UCSD-AML1 (cell line): ENCODE data around the gene SFMBT2.
A peak's percentile ranks its signal among the peaks of the same experiment; 100 is the strongest.
"Not testable (repeated sequence)": the region's sequence is repeated elsewhere in the genome, so short reads cannot be mapped to it uniquely, and the experiment has no call there.

Experiments used
- DNase-seq: peaks from one replicate; lab custom pipeline; 2025; ENCODE audit not compliant: unreplicated experiment; lab: John Stamatoyannopoulos, UW

Gene SFMBT2

DNA sequence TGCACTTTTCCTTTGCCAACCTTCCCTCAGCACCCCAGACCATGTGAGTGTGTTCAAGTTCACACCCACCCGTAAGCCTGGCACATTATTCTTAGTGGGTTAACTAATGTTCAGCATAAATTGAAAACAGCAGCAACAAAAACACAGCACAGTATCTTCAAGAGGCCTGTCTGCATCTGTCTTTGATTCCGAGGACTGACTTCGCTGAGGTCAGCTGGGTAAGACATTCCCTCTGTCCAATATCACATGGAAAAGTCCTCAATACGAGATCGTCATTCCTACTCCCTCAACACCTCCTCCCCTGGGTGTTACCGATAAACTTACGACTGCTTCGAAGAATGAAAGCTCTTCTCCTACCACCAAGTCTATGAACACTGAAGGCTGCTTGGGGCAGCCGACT, 218.8 kb downstream of the SFMBT2 start:
- DNase-seq, result no peak

GRCh38 chr10:7190772-7191171, 220.1 kb downstream of the SFMBT2 start:
- not testable (repeated sequence) for DNase-seq

DNA sequence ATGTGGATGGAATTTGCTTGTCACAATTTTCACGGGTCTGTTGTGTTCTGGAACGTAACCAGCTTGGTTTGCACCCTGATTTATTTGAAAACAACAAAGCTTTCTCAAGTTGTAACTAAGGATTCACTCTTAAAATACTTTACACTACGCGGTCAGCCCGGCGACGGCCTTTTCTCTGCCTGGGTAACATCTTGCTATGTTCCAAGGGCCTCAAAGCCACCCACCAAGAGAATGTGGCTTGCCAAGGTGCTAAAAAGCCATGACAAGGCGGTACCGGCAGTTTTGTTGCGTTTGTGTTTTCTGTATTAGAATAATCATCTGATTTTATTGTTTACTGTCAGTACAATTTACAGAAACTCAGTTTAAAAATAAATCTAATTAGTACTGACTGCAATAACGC, 220.9 kb downstream of the SFMBT2 start:
- no peak for DNase-seq

- no peak for DNase-seq
Measured at GRCh38 chr10:7188456-7189050, 222.3 kb downstream of the SFMBT2 start.

- DNase-seq, result no peak
Measured at GRCh38 chr10:7186387-7187018, 224.3 kb downstream of the SFMBT2 start.

- no peak for DNase-seq
Measured at GRCh38 chr10:7185367-7185690, 225.5 kb downstream of the SFMBT2 start.

DNA sequence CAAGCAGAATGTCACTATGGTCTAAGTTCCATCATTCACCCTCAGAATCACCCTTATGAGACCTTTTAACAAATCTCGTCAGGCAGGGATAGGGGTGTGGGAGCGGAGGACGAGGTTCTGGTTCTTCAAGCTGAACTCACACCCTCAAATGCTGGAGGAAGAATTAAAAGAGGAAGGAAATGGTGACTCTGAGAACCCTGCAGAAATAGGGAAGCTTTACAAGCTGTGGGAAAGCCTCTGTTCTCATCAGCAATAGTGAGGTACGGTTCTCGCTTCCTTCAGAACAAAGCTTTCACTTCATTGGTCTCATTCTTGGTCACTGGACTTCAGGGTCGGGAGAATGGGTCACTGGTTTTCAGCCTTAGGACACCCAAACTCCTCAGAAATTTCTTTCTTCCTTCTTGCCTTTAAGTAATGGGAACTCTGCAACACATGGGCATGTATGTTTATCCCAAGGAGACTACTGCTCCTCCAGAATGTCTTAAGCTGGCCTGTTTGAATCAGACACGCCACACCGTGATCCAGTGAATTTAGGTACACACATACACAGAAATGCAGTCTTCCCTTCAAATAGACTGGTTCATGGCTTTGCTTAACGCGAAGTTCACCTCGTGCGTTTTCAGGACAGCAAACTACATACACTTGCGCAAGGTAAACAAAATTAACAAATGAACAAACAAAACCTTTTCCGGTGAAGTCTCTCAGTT, 226.0 kb downstream of the SFMBT2 start:
- peak; percentile 32 for DNase-seq

DNA sequence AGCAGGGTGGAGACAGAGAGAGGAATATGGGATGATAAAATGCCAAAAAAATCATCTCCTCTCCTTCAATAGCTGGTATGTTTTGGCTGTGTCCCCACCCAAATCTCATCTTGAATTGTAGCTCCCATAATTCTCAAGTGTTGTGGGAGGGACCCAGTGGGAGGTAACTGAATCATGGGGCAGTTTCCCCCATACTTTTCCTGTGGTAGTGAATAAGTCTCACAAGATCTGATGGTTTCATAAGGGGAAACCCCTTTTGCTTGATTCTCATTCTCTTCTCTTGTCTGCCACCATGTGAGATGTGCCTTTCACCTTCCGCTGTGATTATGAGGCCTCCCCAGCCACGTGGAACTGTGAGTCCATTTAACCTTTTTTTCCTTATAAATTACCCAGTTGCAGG, 226.7 kb downstream of the SFMBT2 start:
- not testable (repeated sequence) for DNase-seq

GRCh38 chr10:7182327-7182726, 228.5 kb downstream of the SFMBT2 start:
- DNase-seq, result not testable (repeated sequence)

GRCh38 chr10:7181420-7181819, 229.4 kb downstream of the SFMBT2 start:
- no peak for DNase-seq

DNA sequence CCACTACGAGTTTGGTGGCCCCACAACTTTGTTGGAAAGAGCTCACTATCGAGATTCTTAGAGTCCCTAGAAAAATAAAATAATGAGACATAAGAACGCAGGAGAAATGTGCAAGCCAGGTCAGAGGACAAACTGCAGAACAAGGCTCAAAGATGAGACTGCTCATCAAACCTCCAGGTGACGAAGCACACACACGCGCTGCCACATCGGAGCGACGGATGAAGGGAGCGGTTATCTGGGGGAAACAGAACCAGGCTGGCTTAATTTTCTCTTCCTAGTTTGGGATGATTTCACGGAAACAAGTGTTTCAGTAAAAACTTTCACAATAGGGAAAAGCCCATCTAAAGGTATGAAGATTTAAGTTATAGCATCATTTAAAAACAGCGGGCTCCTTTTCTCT, 231.3 kb downstream of the SFMBT2 start:
- no peak for DNase-seq

DNA sequence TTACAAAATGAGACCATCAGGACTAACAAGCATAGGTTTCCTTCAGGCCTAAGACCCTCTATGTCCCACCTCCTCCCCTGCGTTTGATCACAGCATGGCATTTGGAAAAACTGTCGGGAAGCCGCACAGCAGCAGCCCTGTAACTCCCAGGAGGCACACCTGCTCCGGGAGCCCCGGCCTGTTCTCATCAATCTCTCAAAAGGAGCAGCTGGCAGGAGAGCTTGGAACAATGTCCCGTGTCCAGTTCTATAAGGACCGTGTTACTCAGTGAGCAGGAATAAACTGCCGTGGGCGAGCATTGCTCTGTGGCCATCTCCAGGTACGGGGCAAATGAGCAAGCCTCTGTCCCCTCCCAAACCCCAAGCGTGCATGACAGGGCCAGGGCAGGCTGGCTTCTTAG, 236.9 kb downstream of the SFMBT2 start:
- DNase-seq, result no peak

DNA sequence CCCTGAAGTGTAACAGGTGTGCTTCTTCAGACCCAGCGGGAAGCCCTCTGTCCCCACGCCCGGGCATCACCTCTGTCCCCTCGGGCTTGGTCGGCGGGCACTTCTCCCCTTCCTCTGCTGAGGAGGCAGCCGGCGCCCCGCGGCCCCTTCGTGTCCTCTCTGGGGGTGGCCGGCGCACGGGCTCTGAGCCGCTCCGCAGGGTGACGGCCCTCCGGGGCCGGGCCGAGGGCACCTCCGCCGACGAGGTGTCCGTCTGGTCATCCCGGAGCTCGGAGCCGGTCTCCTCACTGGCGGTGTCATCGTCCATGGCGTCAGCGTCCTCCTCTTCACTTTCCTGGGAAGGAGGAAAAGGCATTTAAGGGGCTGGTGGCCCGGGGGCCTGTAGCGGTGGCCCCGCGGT, 239.0 kb downstream of the SFMBT2 start:
- no peak for DNase-seq

GRCh38 chr10:7170626-7171322, 240.1 kb downstream of the SFMBT2 start:
- DNase-seq, result no peak

GRCh38 chr10:7168414-7168813, 242.4 kb downstream of the SFMBT2 start:
- DNase-seq, result no peak

DNA sequence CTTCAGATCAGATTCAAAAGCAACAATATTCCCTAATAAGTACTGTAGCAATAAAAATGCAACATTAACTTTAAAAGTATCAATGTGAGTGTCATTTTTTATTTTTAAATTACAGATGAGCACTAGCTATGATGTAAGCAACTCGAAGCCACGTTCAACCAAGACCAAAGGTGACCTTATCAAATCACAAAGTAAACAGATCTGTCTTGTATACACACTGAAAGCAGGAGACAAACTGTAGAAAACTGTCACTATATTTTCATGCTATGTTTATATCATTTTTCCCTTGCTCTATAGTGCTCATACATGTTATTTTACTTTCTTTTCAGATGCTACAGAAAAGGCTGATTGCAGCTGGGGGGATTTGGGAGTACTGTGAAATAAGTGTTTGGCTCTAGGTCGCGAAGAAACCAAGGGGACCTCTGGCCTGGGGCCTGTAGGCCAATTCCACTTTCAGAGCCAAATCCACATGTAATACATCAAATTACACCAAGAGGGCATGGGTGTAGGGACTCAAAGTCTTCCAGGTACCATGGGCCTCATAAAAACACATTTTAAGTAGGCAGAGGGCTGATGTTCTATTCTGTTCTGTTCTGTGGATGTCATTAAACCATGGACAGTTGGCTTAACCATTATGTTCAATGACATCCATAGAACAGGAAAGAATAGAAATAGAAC, 245.2 kb downstream of the SFMBT2 start:
- DNase-seq, result no peak

DNA sequence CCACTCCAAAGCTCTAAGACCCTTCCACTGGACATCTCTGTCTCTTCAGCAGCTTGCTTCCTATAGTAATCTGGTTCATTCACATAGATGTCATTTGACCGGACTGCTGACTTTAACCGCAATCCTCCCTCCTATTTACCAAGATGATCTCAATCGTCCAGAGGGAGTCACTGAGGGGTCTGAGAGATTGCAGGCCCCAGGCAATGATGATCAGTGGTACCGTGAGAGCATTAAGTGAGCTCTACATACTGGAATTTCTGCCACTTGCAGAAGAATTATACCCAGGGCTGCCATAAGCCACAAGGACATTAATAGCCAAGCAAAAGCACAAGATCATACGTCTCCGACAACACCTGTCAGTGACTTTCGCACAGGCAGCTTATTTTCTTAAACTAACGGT, 245.9 kb downstream of the SFMBT2 start:
- DNase-seq, result no peak

DNA sequence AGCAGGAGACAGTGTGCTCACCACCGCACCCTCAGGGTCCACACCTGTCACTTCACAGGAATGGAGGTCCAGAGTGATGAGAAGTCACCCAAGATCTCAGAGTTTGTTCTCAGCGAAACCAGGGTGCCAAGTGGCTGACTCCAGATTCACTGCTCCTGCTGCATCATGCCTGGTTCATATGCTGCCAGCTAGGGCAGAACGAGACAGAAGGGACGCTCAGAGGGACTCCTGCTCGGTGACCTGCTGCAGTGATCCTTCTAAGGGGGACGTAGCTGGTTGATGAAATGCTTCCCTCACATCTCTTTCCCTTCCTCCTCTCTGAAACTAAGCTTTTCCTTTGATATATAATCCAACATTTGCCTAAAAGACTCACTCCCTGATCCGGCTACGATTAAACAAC, 248.5 kb downstream of the SFMBT2 start:
- DNase-seq, result no peak

- no peak for DNase-seq
Measured at GRCh38 chr10:7161484-7162250, 249.2 kb downstream of the SFMBT2 start.

- no peak for DNase-seq
Measured at GRCh38 chr10:7159928-7160327, 250.9 kb downstream of the SFMBT2 start.

- no peak for DNase-seq
Measured at GRCh38 chr10:7159517-7159916, 251.3 kb downstream of the SFMBT2 start.
